HG03103 (cell line): ENCODE data around the gene PAM.
"Not testable (repeated sequence)": the region's sequence is repeated elsewhere in the genome, so short reads cannot be mapped to it uniquely, and the experiment has no call there.

Experiments
- ATAC-seq: cut with Tn5 transposase; IDR thresholded peaks from one replicate; pipeline ENCODE4 v1.9.1; 2021; ENCODE audit warnings: low read depth; ENCODE audit not compliant: unreplicated experiment

The PAM gene

DNA sequence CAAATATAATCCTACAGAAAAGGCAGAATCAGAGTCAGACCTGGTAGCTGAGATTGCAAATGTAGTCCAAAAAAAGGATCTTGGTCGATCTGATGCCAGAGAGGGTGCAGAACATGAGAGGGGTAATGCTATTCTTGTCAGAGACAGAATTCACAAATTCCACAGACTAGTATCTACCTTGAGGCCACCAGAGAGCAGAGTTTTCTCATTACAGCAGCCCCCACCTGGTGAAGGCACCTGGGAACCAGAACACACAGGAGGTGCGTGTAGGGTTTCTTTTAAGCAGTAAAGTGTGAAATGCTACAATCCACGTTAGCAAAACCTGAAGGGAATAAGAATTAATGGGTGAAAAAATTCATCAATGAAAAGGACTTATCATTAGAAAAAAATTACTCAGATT, 219.1 kb downstream of the PAM start:
- ATAC-seq: no peak

DNA sequence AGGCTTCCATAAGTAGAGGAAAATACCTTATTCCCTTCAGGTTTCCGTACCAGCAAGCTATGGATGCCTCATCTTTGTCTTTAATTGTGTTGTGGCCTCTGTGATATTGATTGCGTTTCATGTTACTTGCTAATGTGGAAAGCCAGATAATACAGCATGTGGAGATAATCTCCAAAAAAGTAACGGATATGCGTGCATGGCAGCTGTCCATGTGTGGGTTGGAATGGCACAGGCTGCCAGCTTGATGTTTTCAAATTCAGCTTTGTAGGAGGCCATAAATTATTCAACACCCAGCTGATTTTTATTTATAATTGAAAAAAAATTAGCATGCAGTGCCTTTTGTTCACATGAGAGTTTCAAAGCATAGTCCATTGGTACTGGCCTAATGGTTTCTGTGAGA, 219.9 kb downstream of the PAM start:
- ATAC-seq: no peak

DNA sequence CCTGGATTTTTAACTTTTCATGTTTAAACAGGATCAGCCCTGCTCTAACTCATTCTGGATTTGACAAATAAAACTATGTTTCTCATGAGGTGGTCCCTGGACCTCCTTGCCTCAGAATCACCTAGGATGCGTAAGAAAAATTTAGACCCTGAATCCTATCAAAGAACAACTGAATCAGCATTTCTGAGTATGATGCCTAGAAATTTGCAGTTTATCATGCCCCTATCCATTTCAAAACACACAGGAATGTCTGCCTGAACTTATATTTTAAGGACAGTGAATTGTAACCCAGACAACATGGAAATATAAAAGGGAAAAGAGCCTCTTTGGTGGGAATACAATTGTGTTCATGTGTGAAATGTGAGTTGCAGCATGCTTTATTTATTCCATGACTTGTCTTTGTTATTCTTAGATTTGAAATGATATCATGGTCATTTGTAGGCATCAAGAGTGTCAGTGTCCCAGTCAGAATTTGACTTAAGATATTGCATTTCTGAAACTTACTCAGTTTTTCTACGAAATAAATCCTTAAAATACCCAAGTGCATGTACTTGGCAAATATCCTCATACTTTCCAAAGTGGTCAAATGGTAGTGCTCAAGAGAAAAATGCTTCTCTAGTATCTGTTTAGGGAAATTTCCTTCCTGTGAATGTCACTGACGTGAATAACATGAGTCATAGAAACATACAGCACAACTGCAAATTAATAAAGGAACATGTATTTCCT, 220.5 kb downstream of the PAM start:
- no peak for ATAC-seq

DNA sequence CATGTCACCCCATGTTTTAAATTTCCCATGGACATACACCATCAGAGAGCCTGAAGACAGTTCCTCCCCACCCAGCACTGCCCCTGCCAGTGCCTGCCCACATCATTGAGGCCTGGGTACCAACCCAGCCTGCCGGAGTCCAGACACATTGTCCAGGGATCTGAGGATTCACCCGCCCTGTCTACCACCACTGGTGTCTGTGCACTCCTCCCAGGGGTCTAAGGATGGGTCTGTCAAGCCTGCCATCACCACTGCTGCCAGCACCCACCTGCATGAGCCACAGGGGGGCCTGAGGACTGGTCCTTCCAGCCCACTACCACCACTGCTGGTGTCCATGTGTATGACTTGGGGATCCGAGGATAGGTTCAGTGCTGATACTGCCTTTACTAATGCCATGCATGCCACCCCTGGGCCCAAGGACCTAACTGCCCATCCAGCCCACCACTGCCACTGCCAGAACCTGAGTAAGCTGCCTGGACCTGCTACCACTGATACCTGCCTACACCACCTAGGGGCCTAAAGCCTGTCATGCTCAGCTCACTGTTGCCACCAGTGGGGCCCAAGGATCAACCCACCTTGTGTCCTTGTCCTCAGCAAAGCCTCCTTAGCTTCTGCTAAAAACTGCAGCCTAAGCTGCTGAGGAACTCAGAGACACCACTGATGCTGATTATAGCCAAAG, 227.0 kb downstream of the PAM start:
- ATAC-seq: no peak

DNA sequence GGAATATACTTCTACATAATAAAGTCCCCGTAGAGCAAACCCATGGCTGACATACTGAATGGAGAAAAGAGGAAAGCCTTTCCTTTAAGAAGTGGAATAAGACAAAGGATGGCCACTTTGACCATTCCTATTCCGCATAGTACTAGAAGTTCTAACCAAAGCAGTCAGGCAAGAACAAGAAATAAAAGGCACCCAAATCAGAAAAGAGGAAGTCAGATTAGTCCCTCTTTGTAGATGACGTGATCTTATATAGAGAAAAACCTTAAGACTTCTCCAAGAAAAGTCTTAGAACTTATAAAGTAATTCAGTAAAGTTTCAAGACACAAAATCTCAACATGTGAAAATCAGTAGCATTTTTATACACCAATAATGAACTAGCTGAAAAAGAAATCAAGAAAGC, 231.0 kb downstream of the PAM start:
- ATAC-seq: no peak

DNA sequence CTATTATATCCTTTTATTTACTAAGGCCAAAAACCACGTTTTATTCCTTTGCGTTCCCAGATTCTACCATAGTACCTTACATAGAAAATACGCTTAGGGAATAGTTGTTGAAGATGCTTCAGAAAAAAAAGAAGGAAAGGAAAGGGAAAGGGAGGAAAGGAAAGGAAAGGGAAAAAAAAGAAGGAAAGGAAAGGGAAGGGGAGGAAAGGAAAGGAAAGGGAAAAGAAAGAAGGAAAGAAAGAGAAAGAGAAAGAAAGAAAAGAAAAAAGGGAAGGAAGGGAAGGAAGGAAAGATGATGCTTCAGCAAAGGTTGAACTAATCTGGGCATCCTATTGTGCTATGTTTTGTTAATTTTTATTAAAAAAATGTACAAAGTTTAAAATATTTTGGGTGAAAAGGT, 233.4 kb downstream of the PAM start:
- ATAC-seq: no peak

DNA sequence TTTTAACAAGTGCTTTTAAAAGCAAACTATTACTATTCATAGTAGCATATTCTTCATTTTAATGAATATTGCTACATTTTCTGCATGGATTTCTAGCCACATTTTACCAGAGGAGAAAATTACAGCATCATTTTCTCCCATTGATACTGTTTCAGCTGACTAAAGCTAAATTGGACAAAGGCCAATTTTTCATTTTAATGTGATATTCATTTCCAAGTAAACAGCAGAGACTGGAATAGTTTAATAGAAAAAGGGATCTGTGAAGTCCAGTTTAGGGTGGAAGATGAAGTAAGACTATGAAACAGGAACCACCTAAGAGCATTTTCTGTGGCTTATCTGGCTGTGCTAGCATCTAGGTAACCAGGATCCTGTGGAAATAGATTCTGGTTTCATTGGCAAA, 236.7 kb downstream of the PAM start:
- no peak for ATAC-seq

DNA sequence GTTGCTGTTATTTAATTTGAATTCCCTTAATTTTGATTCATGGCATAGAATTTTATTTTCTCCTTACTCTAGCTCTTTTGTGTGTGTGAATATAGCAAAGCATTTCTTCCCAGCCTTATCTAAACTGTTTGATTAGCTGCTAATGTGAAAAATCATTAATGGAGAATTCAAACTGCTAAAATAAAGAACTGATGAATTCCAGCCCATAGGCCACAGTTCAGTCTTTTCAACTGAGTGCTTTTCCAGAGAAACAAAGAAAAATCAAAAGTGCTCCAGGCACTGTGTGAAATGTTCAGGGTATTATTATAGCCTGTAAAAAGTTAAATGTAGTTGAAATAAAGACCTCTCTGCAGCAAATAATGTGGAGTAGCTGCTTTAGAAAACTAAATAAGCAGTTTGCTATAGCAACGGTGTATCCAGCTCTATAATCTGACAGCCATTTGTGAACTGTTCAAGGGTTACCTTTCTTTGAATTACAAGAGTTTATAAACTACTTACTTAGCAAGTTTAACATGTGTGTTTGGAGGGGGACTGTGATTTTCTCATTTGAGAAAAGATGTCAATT, 241.0 kb downstream of the PAM start:
- no peak for ATAC-seq

DNA sequence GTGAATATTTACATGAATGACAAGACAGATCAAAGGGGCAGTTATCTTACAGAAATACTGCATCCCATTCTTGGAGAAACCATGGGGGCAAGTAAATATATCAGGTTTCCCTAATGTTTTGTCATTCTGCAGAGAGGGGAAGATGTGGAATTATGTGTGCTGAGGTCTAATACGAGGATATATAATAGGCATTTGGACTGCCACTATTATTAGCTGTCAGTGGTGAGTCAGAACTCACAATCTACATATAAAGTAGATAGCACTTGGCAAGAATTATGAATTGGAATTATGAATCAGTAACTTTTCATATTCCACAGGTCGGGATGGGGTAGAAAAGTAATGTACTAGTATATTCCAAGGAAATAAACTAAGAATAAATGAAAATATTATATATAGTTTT, 243.1 kb downstream of the PAM start:
- ATAC-seq: no peak

DNA sequence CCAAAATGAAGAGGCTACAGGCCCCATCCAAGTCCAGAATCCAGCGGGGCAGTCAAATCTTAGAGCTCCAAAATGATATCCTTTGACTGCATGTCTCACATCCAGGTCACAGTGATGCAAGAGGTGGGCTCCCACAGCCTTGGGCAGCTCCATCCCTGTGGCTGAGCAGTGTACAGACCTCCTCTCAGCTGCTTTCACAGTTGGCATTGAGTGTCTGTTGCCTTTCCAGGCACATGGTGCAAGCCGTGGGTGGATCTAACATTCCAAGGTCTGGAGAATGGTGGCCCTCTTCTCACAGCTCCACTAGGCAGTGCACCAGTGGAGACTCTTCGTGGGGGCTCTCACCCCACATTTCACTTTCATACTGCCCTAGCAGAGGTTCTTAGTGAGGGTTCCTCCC, 244.1 kb downstream of the PAM start:
- ATAC-seq: no peak

DNA sequence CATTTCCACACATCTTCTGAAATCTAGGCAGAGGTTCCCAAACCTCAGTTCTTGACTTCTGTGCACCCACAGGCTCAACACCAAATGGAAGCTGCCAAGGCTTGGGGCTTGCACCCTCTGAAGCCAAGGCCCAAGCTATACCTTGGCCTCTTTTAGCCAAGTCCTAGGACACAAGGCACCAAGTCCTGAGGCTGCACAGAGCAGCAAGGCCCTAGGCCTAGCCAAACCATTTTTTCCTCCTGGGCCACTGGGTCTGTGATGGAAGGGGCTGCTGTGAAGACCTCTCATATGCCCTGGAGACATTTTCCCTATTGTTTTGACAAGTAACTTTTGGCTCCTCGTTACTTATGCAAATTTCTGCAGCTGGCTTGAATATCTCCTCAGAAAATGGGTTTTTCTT, 244.5 kb downstream of the PAM start:
- ATAC-seq: not testable (repeated sequence)

DNA sequence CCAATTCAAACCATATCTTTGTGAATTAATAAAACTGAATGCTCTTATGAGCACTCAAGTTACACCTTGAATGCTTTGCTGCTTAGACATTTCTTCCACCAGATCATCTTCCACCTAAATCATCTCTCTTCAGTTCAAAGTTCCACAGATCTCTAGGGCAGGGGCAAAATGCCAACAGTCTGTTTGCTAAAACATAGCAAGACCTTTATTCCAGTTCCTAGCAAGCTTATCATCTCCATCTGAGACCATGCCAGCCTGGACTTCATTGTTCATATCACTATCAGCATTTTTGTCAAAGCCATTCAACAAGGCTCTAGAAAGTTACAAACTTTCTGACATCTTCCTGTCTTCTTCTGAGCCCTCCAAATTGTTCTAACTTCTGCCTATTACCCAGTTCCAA, 245.0 kb downstream of the PAM start:
- no peak for ATAC-seq

DNA sequence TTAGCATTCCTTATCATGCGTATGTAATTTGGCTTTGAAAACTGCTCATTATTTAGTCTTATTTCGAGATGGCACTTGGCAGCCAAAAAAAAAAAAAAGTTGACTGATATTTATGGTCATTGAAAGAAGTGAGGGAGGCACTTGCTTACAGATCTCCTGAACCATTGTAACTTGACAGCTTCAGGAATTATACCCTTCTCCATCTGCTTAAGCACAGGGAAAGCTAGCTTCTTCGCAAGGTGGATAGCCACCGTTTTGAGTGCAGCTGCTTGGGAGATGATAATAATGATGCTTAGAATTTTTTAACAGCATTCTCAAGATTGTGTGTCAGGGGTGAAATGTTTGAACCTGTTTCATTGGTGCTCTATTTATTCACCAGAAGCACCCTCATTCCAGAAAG, 248.8 kb downstream of the PAM start:
- ATAC-seq: no peak

DNA sequence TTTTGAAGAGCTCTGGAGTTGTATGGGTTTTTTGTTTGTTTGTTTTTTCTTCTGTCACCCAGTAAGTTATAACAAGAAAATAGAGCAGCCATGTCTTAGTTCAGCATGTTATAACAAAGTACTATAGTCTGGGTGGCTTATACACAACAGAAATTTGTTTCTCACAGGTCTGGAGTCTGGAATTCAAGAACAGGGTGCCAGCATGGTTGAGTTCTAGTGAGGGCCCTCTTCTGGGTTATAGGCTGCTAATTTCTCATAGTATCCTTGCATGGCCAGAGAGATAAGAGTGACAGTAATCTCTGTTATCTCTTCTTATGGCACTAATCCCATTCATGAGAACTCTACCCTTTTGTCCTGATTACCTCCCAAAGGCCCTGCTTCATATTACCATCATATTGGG, 250.2 kb downstream of the PAM start:
- ATAC-seq: no peak

DNA sequence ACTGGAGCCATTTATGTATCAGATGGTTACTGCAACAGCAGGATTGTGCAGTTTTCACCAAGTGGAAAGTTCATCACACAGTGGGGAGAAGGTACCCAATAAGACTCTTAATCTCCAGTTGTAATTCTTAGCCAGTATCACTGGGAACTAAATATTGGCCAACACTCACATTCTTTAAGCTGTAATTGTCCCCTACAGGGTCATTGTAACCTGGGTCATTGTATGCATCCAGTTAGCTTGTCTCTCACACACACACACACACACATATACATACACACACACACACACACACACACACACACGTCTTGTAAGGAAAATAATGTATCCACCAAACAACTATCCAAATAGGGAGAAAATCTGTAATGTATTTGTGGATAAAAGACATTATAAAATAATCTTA, 251.8 kb downstream of the PAM start:
- no peak for ATAC-seq

DNA sequence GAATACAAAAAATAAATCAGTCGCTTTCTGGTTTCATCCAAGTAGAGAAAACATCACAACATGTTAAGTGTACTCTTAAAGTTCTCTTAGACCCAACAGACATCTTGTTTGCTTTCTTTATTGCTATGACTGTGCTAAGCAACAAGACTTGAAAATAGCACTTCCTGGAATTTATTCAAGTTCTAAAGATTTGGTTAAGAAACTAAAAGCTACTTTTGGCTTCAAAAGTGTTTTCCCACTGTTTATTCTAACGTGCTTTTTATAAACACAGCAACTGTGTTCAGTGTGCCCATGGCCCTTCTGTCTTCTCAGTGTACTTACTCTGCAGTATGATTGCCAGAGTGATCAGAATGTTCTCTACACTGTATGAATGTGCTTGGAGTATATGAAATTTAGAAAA, 255.1 kb downstream of the PAM start:
- no peak for ATAC-seq

DNA sequence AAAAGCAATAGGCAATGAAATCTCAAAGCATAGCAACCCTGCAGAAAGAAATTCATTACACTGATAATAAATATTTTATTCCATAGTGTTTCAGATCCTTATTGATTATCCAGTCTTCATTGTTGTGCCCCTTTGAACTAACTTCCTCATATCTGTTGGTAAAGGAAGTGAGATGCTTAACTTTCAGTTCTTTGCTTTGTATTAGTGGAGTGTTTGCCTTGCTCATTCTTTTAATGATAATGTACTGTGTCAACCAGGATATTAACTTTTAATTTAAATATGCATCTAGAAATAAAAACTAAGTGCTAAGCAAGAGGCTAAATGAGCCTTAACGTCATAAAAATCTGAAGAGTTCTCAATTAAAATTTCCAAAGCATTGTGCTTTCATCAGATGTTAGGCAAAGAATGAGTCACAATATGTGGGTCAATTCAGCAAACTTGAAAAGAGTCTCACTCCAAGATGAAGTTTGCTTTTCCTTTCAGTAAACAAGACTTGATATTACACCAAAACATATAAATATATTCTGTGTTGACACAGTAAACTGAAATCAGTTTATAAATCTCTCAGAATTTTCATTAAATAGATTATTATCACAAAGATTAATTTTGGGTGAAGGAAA, 258.9 kb downstream of the PAM start:
- ATAC-seq: peak; percentile 55

DNA sequence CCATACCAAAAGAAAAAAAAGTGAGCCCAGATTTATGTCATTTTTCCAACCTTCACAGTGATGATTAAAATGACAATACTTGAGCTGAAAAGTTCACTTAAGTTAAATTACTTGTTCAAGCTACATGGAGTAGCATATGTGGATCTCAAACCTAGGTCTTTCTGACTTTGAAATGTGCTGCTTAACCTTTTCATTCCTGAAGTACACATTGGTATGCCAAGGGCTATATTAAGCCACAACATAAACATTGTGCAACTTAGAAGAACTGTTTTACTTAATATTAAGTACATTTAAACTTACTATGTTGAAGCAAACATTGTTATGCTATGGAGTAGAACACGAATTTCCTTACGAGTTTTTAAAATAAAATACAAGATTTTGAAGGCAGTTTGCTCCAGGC, 259.9 kb downstream of the PAM start:
- no peak for ATAC-seq

DNA sequence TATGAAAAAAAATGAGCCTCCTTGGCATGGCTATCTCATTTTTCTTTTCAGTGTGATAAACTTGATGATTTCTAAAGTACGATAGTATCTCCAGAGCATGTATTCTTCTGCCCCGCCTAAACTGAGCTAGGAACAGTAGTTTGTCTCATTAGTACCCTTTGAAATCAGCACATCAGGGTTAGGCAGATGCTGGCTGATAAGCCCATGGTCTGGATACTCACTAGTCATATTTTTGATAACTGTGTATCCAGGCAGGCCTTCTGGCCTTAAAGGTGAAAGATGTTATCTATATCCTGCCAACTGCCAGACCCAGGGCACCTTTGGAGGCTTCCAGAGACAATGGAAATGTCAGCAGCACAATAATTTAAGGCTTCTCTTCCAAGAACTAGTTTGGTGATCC, 261.1 kb downstream of the PAM start:
- ATAC-seq: no peak

DNA sequence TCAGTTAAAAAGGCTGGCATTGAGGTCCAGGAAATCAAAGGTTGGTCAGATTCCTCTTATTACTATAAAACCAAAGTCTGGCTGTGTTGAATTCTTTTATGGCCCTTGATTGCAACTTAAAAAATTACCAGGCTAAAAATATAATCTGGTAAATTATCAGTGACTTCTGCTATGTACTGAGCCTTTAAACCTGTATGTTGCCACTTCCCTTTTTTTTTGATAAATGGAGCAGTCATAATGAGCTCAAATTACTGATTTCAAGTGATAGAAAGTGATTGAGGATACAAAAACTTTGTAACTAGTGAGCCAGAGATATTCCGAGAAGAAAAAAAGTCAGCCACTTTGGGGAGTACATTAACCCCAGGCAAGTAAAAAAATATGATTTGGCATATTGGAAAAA, 264.7 kb downstream of the PAM start:
- ATAC-seq: no peak

DNA sequence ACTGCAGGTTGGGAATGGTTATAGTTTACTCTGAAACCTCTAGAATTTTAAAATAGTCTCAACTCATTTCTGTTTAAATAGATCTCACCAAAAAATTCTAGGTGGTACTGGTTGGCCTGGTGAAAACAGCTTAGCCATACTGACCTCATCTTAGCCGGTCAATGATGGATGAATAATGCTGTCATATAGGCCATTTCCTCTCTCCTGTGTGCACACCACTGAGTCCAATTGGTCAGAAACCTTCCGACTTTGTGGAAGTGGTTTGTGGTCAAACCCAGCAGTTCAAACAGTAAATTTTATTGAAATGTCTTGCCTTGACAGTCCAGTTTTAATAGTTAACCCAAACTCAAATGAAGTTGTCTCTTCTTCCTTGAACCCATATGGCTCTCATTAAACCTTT, 266.2 kb downstream of the PAM start:
- ATAC-seq: peak; percentile 64

DNA sequence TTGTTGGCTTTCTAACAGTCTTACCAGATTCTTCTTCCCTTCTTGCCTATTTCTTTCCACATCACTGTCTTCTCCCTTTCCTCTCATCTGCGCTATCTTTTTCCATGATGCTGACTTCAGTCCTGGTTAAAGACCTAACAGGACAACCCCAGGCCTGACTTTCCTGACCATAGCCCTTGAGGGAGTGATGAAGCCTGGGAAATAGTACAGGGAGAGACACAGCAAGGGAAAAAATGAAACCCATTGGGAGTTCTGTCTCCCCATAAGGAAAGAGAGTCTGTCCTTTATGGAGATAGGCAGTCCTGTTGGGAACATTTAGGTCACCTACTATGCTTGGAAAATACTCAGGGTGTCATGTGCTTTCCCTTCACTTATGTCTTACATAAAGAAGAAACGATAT, 272.2 kb downstream of the PAM start:
- no peak for ATAC-seq
